K562 (cell line): ENCODE data around the gene TERB1. TPM values are rescaled to one million over a fixed set of nuclear protein-coding genes. Genes with fewer than 3 reads are reported as not detected.

ENCODE experiments used
- CBFA2T2 ChIP-seq: fragments of 450-650 bp; conservative IDR thresholded peaks from 2 replicates; pipeline ENCODE4 v1.6.1; 2017; ENCODE audit warnings: mild to moderate bottlenecking
- CBX3 ChIP-seq, 2 experiments: IDR thresholded peaks; 1 replicate in 1 of 2; 2 replicates in 1 of 2; pipeline ENCODE4 v1.6.1; 2012; ENCODE audit warnings: inconsistent platforms in 2 of 2, low read length in 2 of 2, borderline replicate concordance in 1 of 2, control low read depth in 1 of 2
- CREM ChIP-seq: IDR thresholded peaks from 2 replicates; pipeline ENCODE4 v1.6.1; 2014; ENCODE audit warnings: antibody characterized with exemption, low read depth
- ELF2 ChIP-seq: fragments of 250-450 bp; sonication (Bioruptor Pico); IDR thresholded peaks from 2 replicates; pipeline ENCODE4 v1.5.0; 2021; ENCODE audit warnings: mild to moderate bottlenecking
- JUND ChIP-seq, 2 experiments: IDR thresholded peaks; 2 replicates in 1 of 2; 3 replicates in 1 of 2; pipeline ENCODE4 v1.6.1; 2011; ENCODE audit warnings: borderline replicate concordance in 2 of 2, low read depth in 2 of 2, low read length in 2 of 2, improper control_type of control experiment in 1 of 2, missing biosample characterization in 1 of 2, missing genetic modification characterization in 1 of 2, missing genetic modification reagents in 1 of 2
- MTF1 ChIP-seq: fragments of 250-450 bp; sonication (Bioruptor Pico); IDR thresholded peaks from 2 replicates; pipeline ENCODE4 v1.9.0; 2021; ENCODE audit warnings: moderate library complexity, mild to moderate bottlenecking, inconsistent platforms, borderline replicate concordance
- MYC ChIP-seq, 2 experiments: fragments of 250-450 bp in 1 of 2; sonication (Bioruptor Pico) in 1 of 2; IDR thresholded peaks; 2 replicates each; pipeline versions ENCODE4 v1.5.1 to v1.6.1; 2012 to 2021; ENCODE audit warnings: low read depth in 2 of 2, borderline replicate concordance in 1 of 2, improper control_type of control experiment in 1 of 2, low read length in 1 of 2, mild to moderate bottlenecking in 1 of 2, moderate library complexity in 1 of 2
- MYNN ChIP-seq, 2 experiments: sonication (generic); formaldehyde crosslinking in 1 of 2; IDR thresholded peaks; 2 replicates each; pipeline versions ENCODE4 v1.5.0 to v1.6.1; 2016 to 2020; ENCODE audit warnings: antibody characterized with exemption in 1 of 2, missing genetic modification reagents in 1 of 2
- RBM39 ChIP-seq: fragments of 200-400 bp; formaldehyde crosslinking; optimal IDR thresholded peaks from 2 replicates; pipeline ENCODE3; 2018; ENCODE audit warnings: low read depth, low read length
- RFX7 ChIP-seq: fragments of 250-450 bp; sonication (Bioruptor Pico); IDR thresholded peaks from 2 replicates; pipeline ENCODE4 v1.5.1; 2021; ENCODE audit warnings: mild to moderate bottlenecking
- SPI1 ChIP-seq: IDR thresholded peaks from 2 replicates; pipeline ENCODE4 v1.6.1; 2011; ENCODE audit warnings: low read depth, low read length, control low read depth, borderline replicate concordance
- TAF1 ChIP-seq: IDR thresholded peaks from 2 replicates; pipeline ENCODE4 v1.6.1; 2011; ENCODE audit warnings: mild to moderate bottlenecking, low read length, moderate library complexity; ENCODE audit not compliant: insufficient read depth, control insufficient read depth, severe bottlenecking; ENCODE audit errors: extremely low read depth
- XRCC5 ChIP-seq: fragments of 200-400 bp; formaldehyde crosslinking; IDR thresholded peaks from 2 replicates; pipeline ENCODE4 v1.6.1; 2017; ENCODE audit warnings: low read depth, mild to moderate bottlenecking, low read length
- YY1 ChIP-seq, 3 experiments: IDR thresholded peaks; 2 replicates each; pipeline ENCODE4 v1.6.1; 2011; ENCODE audit warnings: low read length in 2 of 3, mild to moderate bottlenecking in 2 of 3, moderate library complexity in 2 of 3, borderline replicate concordance in 1 of 3, control low read depth in 1 of 3, low read depth in 1 of 3; ENCODE audit not compliant: insufficient read depth in 3 of 3, insufficient replicate concordance in 2 of 3, control insufficient read depth in 1 of 3, insufficient read length in 1 of 3; ENCODE audit errors: extremely low read depth in 1 of 3
- ZNF175 ChIP-seq: fragments of 200-800 bp; sonication (Bioruptor generic); IDR thresholded peaks from 2 replicates; pipeline ENCODE4 v1.6.1; 2016; ENCODE audit warnings: low read depth, mild to moderate bottlenecking, missing genetic modification characterization, missing compliant biosample characterization
- polyA plus RNA-seq, 8 experiments: library from polyadenylated mRNA; depleted of rRNA in 4 of 8; stranded (reverse) in 5 of 8; unstranded in 3 of 8; fragments of >200 nt; fragmentation: Nextera tagmentation in 2 of 8; fragmentation: Illumina TruSeq in 1 of 8; extraction: Ambion mirVana in 2 of 8; extraction: Trizol in 1 of 8; gene quantifications; 2 replicates each; pipeline versions ENCODE4 v1.2.1 to v1.2.3, GENCODE V29; 2011 to 2014; ENCODE audit warnings: inconsistent platforms in 1 of 8, missing spikeins in 1 of 8
- total RNA-seq, 7 experiments: library from RNA; depleted of rRNA in 6 of 7; stranded (reverse); fragments of >200 nt in 6 of 7; fragmentation: Illumina TruSeq in 2 of 7; extraction: Trizol in 2 of 7; gene quantifications; 2 replicates each; pipeline versions ENCODE4 v1.2.1 to v1.2.3, GENCODE V29; 2011 to 2021; ENCODE audit warnings: low replicate concordance in 1 of 7
- TF ChIP-seq, protein P1 (sequence below): fragments of 450-650 bp; IDR thresholded peaks from 2 replicates; pipeline ENCODE4 v1.6.1; 2017; ENCODE audit warnings: mild to moderate bottlenecking, moderate library complexity
- TF ChIP-seq, protein P2 (sequence below): fragments of 450-650 bp; formaldehyde crosslinking; IDR thresholded peaks from 2 replicates; pipeline ENCODE4 v1.4.0; 2022; ENCODE audit warnings: missing genetic modification characterization
- TF ChIP-seq, protein P3 (sequence below), 2 experiments: fragments of 450-650 bp in 1 of 2; IDR thresholded peaks; 2 replicates each; pipeline ENCODE4 v1.6.1; 2011 to 2017; ENCODE audit warnings: low read depth in 2 of 2, antibody characterized with exemption in 1 of 2, borderline replicate concordance in 1 of 2, low read length in 1 of 2, mild to moderate bottlenecking in 1 of 2, mixed read lengths in 1 of 2; ENCODE audit not compliant: control insufficient read depth in 1 of 2

The TERB1 gene
- total and polyA plus RNA-seq, 9 of the 15 experiments (the other 6 are each of a cell fraction or from before 2014, with no cell fraction given) = not detected

DNA sequence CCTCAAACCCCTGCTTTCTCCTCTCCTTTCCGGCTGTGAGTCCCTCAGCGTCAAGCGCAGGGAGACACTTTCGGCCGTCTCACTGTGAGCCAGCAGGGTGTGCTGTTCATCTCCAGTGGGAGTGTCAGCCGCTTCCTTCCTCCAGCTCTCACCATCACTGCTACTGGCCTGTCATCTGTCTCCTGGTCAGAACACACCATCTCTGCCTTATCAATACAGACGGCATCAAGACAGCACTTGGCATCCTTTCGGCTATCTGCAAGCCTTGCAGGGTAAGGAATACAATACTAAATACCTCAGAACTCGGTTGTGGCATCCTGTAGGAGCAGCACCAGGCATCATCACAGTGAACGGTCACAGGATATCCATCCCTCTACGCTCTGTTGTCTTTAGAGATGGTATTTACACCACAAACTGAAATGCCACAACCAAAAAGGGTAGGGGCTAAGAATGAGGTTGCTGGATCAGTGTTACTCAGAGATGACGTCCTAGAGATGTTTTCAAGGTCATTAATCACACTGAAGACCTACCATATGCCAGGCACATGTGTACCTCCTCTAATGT is 84.2 kb downstream of the TERB1 start (continued):
- TF ChIP-seq MYC (IDR thresholded peaks at IDR 0.05; ENCODE audit: low read depth, low read length) = no peak
- no peak for TF ChIP-seq MYC (CRISPR knock-in tag; IDR thresholded peaks at IDR 0.05; ENCODE audit: borderline replicate concordance, low read depth)
- TF ChIP-seq CBFA2T2 = no peak
- TF ChIP-seq CBX3 (IDR thresholded peaks at IDR 0.05; ENCODE audit: borderline replicate concordance in 1 of 2, low read length in 2 of 2) = peak in 1 of 2 experiments; percentile 72; a peak in 1 of 3 replicates
- no peak for TF ChIP-seq RFX7 (CRISPR knock-in tag)
- TF ChIP-seq MYNN (IDR thresholded peaks at IDR 0.05) = 0 out of 2 replicates have a peak, but pooled peaks have one; percentile 30
- TF ChIP-seq MYNN (CRISPR knock-in tag; IDR thresholded peaks at IDR 0.05) = no peak
- TF ChIP-seq, protein P1, sequence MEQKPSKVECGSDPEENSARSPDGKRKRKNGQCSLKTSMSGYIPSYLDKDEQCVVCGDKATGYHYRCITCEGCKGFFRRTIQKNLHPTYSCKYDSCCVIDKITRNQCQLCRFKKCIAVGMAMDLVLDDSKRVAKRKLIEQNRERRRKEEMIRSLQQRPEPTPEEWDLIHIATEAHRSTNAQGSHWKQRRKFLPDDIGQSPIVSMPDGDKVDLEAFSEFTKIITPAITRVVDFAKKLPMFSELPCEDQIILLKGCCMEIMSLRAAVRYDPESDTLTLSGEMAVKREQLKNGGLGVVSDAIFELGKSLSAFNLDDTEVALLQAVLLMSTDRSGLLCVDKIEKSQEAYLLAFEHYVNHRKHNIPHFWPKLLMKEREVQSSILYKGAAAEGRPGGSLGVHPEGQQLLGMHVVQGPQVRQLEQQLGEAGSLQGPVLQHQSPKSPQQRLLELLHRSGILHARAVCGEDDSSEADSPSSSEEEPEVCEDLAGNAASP = no peak
- TF ChIP-seq SPI1 = 0 out of 2 replicates have a peak, but pooled peaks have one; percentile 1
- peak; percentile 45; the same call in 1 of the 2 replicates for TF ChIP-seq CREM
- no peak for TF ChIP-seq TAF1
- no peak for TF ChIP-seq ZNF175 (CRISPR knock-in tag)
- TF ChIP-seq, protein P2, sequence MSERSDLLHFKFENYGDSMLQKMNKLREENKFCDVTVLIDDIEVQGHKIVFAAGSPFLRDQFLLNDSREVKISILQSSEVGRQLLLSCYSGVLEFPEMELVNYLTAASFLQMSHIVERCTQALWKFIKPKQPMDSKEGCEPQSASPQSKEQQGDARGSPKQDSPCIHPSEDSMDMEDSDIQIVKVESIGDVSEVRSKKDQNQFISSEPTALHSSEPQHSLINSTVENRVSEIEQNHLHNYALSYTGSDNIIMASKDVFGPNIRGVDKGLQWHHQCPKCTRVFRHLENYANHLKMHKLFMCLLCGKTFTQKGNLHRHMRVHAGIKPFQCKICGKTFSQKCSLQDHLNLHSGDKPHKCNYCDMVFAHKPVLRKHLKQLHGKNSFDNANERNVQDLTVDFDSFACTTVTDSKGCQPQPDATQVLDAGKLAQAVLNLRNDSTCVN (CRISPR knock-in tag) = no peak
- peak; percentile 78; the same call in 1 of the 2 replicates for TF ChIP-seq XRCC5
- TF ChIP-seq MTF1 (CRISPR knock-in tag) = no peak
- no peak for TF ChIP-seq YY1 (IDR thresholded peaks at IDR 0.05; ENCODE audit: borderline replicate concordance in 1 of 3, control insufficient read depth in 1 of 3, extremely low read depth in 1 of 3, insufficient read depth in 3 of 3, insufficient read length in 1 of 3, insufficient replicate concordance in 2 of 3, low read depth in 1 of 3, low read length in 2 of 3)
- TF ChIP-seq, protein P3, sequence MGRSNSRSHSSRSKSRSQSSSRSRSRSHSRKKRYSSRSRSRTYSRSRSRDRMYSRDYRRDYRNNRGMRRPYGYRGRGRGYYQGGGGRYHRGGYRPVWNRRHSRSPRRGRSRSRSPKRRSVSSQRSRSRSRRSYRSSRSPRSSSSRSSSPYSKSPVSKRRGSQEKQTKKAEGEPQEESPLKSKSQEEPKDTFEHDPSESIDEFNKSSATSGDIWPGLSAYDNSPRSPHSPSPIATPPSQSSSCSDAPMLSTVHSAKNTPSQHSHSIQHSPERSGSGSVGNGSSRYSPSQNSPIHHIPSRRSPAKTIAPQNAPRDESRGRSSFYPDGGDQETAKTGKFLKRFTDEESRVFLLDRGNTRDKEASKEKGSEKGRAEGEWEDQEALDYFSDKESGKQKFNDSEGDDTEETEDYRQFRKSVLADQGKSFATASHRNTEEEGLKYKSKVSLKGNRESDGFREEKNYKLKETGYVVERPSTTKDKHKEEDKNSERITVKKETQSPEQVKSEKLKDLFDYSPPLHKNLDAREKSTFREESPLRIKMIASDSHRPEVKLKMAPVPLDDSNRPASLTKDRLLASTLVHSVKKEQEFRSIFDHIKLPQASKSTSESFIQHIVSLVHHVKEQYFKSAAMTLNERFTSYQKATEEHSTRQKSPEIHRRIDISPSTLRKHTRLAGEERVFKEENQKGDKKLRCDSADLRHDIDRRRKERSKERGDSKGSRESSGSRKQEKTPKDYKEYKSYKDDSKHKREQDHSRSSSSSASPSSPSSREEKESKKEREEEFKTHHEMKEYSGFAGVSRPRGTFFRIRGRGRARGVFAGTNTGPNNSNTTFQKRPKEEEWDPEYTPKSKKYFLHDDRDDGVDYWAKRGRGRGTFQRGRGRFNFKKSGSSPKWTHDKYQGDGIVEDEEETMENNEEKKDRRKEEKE (IDR thresholded peaks at IDR 0.05; ENCODE audit: borderline replicate concordance in 1 of 2, control insufficient read depth in 1 of 2, low read depth in 2 of 2, low read length in 1 of 2) = no peak
- TF ChIP-seq RBM39 = no peak
- no peak for TF ChIP-seq JUND (IDR thresholded peaks at IDR 0.05; ENCODE audit: borderline replicate concordance, low read depth, low read length)
- TF ChIP-seq JUND (tag; IDR thresholded peaks at IDR 0.05; ENCODE audit: borderline replicate concordance, low read depth, low read length) = no peak; the same call in 2 of the 3 replicates
- no peak for TF ChIP-seq ELF2 (CRISPR knock-in tag)
